Thyroid gland (tissue), 4 donors: ENCODE data around the gene BRWD1. TPM values are rescaled to one million over a fixed set of nuclear protein-coding genes. Genes with fewer than 3 reads are reported as not detected.

ENCODE experiments used
- DNase-seq, 2 donors: peaks; one replicate each; pipeline ENCODE4 v3.0.0-alpha.2; 2019
- H3K27ac ChIP-seq, 3 donors: fragments of 200-600 bp; sonication (generic); 1 replicate in 2 of 3; 2 replicates in 1 of 3; pipeline ENCODE4 v1.5.1; 2016 to 2019; ENCODE audit warnings: mild to moderate bottlenecking in 1 of 3, moderate library complexity in 1 of 3
- H3K27me3 ChIP-seq: fragments of 200-600 bp; sonication (generic); one replicate; pipeline ENCODE4 v1.5.1; 2019
- H3K36me3 ChIP-seq, 2 donors: fragments of 200-600 bp; sonication (generic); one replicate each; pipeline ENCODE4 v1.5.1; 2016 to 2019
- H3K4me1 ChIP-seq, 2 donors: fragments of 200-600 bp; sonication (generic); one replicate each; pipeline ENCODE4 v1.5.1; 2017 to 2019
- H3K4me3 ChIP-seq, 3 donors: fragments of 200-600 bp; sonication (generic); replicated peaks in 1 of 3; 1 replicate in 2 of 3; 2 replicates in 1 of 3; pipeline ENCODE4 v1.5.1; 2016; ENCODE audit warnings: mild to moderate bottlenecking in 1 of 3
- H3K9me3 ChIP-seq: fragments of 200-600 bp; sonication (generic); one replicate; pipeline ENCODE4 v1.5.1; 2017
- CTCF ChIP-seq, 6 experiments: fragments of 200-600 bp in 3 of 6; fragments of 450-650 bp in 3 of 6; sonication (generic) in 3 of 6; IDR thresholded peaks; one replicate each; pipeline ENCODE4 v1.5.1; 2016 to 2019; ENCODE audit warnings: antibody characterized with exemption in 6 of 6, mild to moderate bottlenecking in 2 of 6, inconsistent platforms in 1 of 6, moderate library complexity in 1 of 6
- POLR2A ChIP-seq, 2 donors: fragments of 450-650 bp; IDR thresholded peaks; one replicate each; pipeline ENCODE4 v1.6.1; 2017; ENCODE audit warnings: antibody characterized with exemption in 2 of 2, mild to moderate bottlenecking in 2 of 2, moderate library complexity in 1 of 2
- WGBS, 2 donors: methylation state at CpG; one replicate each; pipeline ENCODE4 v1.1.5; 2017; 5-methylcytosine and 5-hydroxymethylcytosine counted together
- intact Hi-C: fragments of 100-400 bp; cut with DNase I; formaldehyde crosslinking; loops from one replicate; pipeline ENCODE4 v1.15.1; 2023
- total RNA-seq, 4 donors: library from RNA; depleted of rRNA; stranded (reverse); fragments of >200 nt; gene quantifications; one replicate each; pipeline ENCODE4 v1.2.3, GENCODE V29; 2016

Gene BRWD1
- total RNA-seq, 4 donors from 2014 or later = 66.6 to 125 (median 85.3) TPM

DNA sequence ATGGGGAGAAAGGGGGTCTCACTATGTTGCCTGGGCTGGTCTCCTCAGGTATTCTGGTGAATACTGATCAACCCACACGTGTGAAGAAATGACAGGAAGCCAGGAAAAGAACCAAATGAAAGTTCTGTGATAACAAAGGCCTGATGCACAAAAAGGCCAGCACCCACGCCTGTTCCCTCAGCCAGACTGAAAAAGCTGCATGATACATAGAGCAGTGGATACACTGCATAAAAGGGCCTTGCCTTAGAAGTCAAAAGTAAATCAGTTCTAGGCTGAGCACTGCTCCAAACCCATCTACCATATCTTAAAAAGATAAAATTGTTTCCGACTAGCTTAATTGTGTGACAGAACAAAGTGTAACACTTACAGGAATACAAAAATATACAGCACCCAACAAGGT lies 93.3 kb downstream of the BRWD1 start:
- Histone ChIP-seq H3K9me3 (no peaks in the 10 kb centered on the region), H3K27ac (peak overlapping the region in 2 of 3 donors; percentile 10 to 46), H3K27me3 (no peaks in the 10 kb centered on the region), H3K4me1 (peaks cover 27 to 28% of the 10 kb centered on the region in 2 donors), H3K36me3 (peaks cover 0 to 5% of the 10 kb centered on the region in 2 donors), H3K4me3 (no peak overlapping the region)
- WGBS, 2 donors = 83 to 86% methylated on average over 3 of the region's 3 CpGs
- no peak for TF ChIP-seq CTCF (IDR thresholded peaks at IDR 0.05)
- TF ChIP-seq POLR2A (IDR thresholded peaks at IDR 0.05) = no peak
- DNase-seq = no peak
- intact Hi-C loops = no loop called here

GRCh38 chr21:39218082-39218409 lies 95.4 kb downstream of the BRWD1 start:
- 80 to 91% methylated on average over 4 of the region's 4 CpGs for WGBS, 2 donors

DNA sequence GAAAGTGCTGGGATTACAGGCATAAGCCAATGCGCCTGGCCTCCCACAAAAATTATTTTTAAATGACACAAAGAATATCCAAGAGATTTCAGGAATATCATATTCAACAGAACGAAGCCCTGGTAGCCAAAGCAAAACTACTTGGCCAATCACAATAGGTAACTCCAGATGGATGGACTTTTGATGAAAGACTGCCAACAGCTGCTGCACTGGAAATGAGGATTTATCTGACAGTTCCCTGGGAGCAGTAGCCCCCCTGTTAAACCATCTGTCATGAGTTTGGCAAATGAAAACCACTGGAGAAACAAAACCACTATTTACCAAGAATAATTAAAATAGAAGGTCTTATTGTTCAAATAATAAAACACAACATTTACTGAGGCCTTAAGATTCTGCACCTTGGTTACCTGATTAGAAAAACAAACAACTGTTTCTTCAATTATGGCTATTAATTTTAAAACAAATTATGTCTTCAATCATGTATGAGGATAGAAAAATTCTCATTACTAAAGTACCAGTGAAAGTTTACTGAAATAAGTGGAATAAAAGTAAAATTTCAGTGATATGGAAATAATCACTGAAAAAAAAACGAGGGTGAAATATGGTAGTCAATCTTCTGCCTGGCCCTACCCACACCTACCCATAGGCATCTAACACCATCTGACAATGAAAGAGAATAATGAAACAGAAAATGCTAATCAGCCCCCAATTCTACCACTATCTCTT lies 95.9 kb downstream of the BRWD1 start:
- Histone ChIP-seq H3K27ac (peak overlapping the region; percentile 19 to 75 (median 37)), H3K36me3 (peaks cover 0 to 10% of the 10 kb centered on the region in 2 donors), H3K27me3 (no peaks in the 10 kb centered on the region), H3K9me3 (no peaks in the 10 kb centered on the region), H3K4me1 (peaks cover 27 to 28% of the 10 kb centered on the region in 2 donors), H3K4me3 (no peak overlapping the region)
- DNase-seq = no peak
- intact Hi-C loops = no loop called here
- TF ChIP-seq CTCF (IDR thresholded peaks at IDR 0.05) (no peak), POLR2A (IDR thresholded peaks at IDR 0.05) (no peak)
- WGBS, 2 donors = 97% methylated on average over 3 of the region's 3 CpGs

More at GRCh38 chr21:39218082-39218409, 95.4 kb downstream of the BRWD1 start:
- Histone ChIP-seq H3K4me3 (no peak overlapping the region), H3K9me3 (no peaks in the 10 kb centered on the region), H3K36me3 (peaks cover 0 to 5% of the 10 kb centered on the region in 2 donors), H3K27ac (peak overlapping the region in 1 of 3 donors; percentile 75), H3K27me3 (no peaks in the 10 kb centered on the region), H3K4me1 (peaks cover 27 to 28% of the 10 kb centered on the region in 2 donors)
- DNase-seq = no peak
- TF ChIP-seq CTCF (IDR thresholded peaks at IDR 0.05) = no peak
- no peak for TF ChIP-seq POLR2A (IDR thresholded peaks at IDR 0.05)
- intact Hi-C loops = no loop called here

DNA sequence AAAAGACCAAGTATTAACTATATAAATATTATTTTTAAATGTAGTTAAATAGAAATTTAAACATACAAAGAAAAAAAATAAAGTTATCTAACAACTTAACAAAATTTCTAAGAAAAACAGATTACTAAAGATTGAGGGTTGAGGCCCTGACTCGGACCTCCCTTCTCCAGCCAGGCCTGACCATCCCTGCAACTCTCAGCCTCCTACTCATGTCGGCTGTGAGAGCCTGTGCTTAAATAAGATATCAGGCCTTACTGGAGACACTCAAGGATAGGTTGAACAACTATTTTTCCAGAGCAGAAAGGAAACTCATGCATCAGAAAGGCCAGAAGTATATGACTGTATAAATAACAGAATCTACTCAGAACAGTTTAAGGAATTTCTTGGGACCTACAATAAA lies 97.1 kb downstream of the BRWD1 start:
- H3K27ac ChIP-seq = peak overlapping the region; percentile 75 to 82 (median 75)
- TF ChIP-seq CTCF (IDR thresholded peaks at IDR 0.05) (no peak), POLR2A (IDR thresholded peaks at IDR 0.05) (peak in 1 of 2 donors; percentile 27)
- peaks cover 15 to 17% of the 10 kb centered on the region in 2 donors for H3K4me1 ChIP-seq
- intact Hi-C loops = no loop called here
- peak; percentile 78 for DNase-seq
- 21 to 37% methylated on average over 2 of the region's 2 CpGs for WGBS, 2 donors
- no peaks in the 10 kb centered on the region for H3K27me3 ChIP-seq
- H3K36me3 ChIP-seq = peaks cover 0 to 10% of the 10 kb centered on the region in 2 donors
- no peaks in the 10 kb centered on the region for H3K9me3 ChIP-seq
- H3K4me3 ChIP-seq = no peak overlapping the region

- DNase-seq = no peak
- H3K27me3 ChIP-seq = no peaks in the 10 kb centered on the region
- whole genome bisulfite sequencing, 2 donors = 58 to 91% methylated on average over 7 of the region's 7 CpGs
- no peaks in the 10 kb centered on the region for H3K9me3 ChIP-seq
- H3K4me3 ChIP-seq = no peak overlapping the region
- peak overlapping the region; percentile 15 to 75 (median 75) for H3K27ac ChIP-seq
- H3K4me1 ChIP-seq = peaks cover 10 to 13% of the 10 kb centered on the region in 2 donors
- no peak for TF ChIP-seq POLR2A (IDR thresholded peaks at IDR 0.05)
- no peak for TF ChIP-seq CTCF (IDR thresholded peaks at IDR 0.05)
- intact Hi-C loops = no loop called here
- H3K36me3 ChIP-seq = peaks cover 0 to 10% of the 10 kb centered on the region in 2 donors
Measured at GRCh38 chr21:39215078-39215477, 98.4 kb downstream of the BRWD1 start.
